GM23338 (cell line): ENCODE measurements around the gene POLR2F. TPM values are rescaled to one million over a fixed set of nuclear protein-coding genes. Genes with fewer than 3 reads are reported as not detected.
A peak's percentile ranks its signal among the peaks of the same experiment; 100 is the strongest.

Source experiments
- ATAC-seq: fragments of 200-7000 bp; cut with Tn5 transposase; 3 replicates; pipeline ENCODE4 v1.9.1; 2020
- DNase-seq: peaks from one replicate; pipeline ENCODE4 v3.0.0-alpha.2; 2015; ENCODE audit warnings: low spot score
- H2AFZ ChIP-seq: fragments of 200-600 bp; sonication (generic); 2 replicates; pipeline ENCODE4 v1.8.0; 2016; ENCODE audit warnings: antibody characterized with exemption, mild to moderate bottlenecking, moderate library complexity
- H3F3A ChIP-seq: fragments of 200-600 bp; sonication (generic); replicated peaks from 2 replicates; pipeline ENCODE4 v1.8.0; 2017; ENCODE audit warnings: antibody characterized with exemption, mixed run types, low read depth
- H3K27ac ChIP-seq: fragments of 200-600 bp; sonication (generic); 2 replicates; pipeline ENCODE4 v1.6.1; 2016; ENCODE audit warnings: low read depth
- H3K27me3 ChIP-seq: fragments of 200-600 bp; sonication (generic); 2 replicates; pipeline ENCODE4 v1.8.0; 2016; ENCODE audit warnings: mild to moderate bottlenecking, mixed run types, moderate library complexity; ENCODE audit not compliant: insufficient read depth
- H3K36me3 ChIP-seq: fragments of 200-600 bp; sonication (generic); 2 replicates; pipeline ENCODE4 v1.8.0; 2016; ENCODE audit warnings: mild to moderate bottlenecking; ENCODE audit not compliant: insufficient read depth
- H3K4me1 ChIP-seq: fragments of 200-600 bp; sonication (generic); 2 replicates; pipeline ENCODE4 v1.8.0; 2016; ENCODE audit warnings: mild to moderate bottlenecking, moderate library complexity; ENCODE audit not compliant: insufficient read depth
- H3K4me2 ChIP-seq: fragments of 200-600 bp; sonication (generic); 2 replicates; pipeline ENCODE4 v1.7.1; 2017; ENCODE audit warnings: mixed run types
- H3K4me3 ChIP-seq: fragments of 200-600 bp; sonication (generic); 2 replicates; pipeline ENCODE4 v1.6.1; 2016; ENCODE audit warnings: mixed run types
- H3K79me2 ChIP-seq: fragments of 200-600 bp; sonication (generic); replicated peaks from 2 replicates; pipeline ENCODE4 v1.8.0; 2017; ENCODE audit warnings: mild to moderate bottlenecking; ENCODE audit not compliant: insufficient read depth
- H3K9me2 ChIP-seq: fragments of 200-600 bp; sonication (generic); 2 replicates; pipeline ENCODE4 v1.8.0; 2017; ENCODE audit not compliant: insufficient read depth
- H4K20me1 ChIP-seq: fragments of 200-600 bp; sonication (generic); replicated peaks from 2 replicates; pipeline ENCODE4 v1.8.0; 2017; ENCODE audit warnings: mild to moderate bottlenecking; ENCODE audit not compliant: insufficient read depth
- H3K27ac Mint-ChIP-seq: 2 replicates; pipeline ENCODE4 v1.8.0; 2020; ENCODE audit warnings: inconsistent platforms, mild to moderate bottlenecking, moderate library complexity, mixed read lengths
- H3K27me3 Mint-ChIP-seq: 3 replicates; pipeline ENCODE4 v1.8.0; 2022; ENCODE audit warnings: low read depth, mild to moderate bottlenecking, moderate library complexity, mixed read lengths, inconsistent platforms; ENCODE audit not compliant: insufficient read depth, poor library complexity
- H3K36me3 Mint-ChIP-seq: 3 replicates; pipeline ENCODE4 v1.8.0; 2021; ENCODE audit warnings: low read depth, mild to moderate bottlenecking, inconsistent platforms, moderate library complexity, mixed read lengths
- H3K4me1 Mint-ChIP-seq: 3 replicates; pipeline ENCODE4 v1.8.0; 2020; ENCODE audit warnings: mild to moderate bottlenecking, inconsistent platforms, mixed read lengths
- H3K4me3 Mint-ChIP-seq: 3 replicates; pipeline ENCODE4 v1.8.0; 2021; ENCODE audit warnings: moderate library complexity, mild to moderate bottlenecking, inconsistent platforms, mixed read lengths
- H3K9me3 Mint-ChIP-seq: 3 replicates; pipeline ENCODE4 v1.8.0; 2020; ENCODE audit warnings: moderate library complexity, mild to moderate bottlenecking, inconsistent platforms, mixed read lengths
- CREB1 ChIP-seq: fragments of 250-450 bp; sonication (Bioruptor Pico); IDR thresholded peaks from 2 replicates; pipeline ENCODE4 v1.5.0; 2020; ENCODE audit warnings: low read depth, mild to moderate bottlenecking, moderate library complexity
- EZH2 ChIP-seq: fragments of 200-600 bp; sonication (generic); IDR thresholded peaks from one replicate; pipeline ENCODE4 v1.8.0; 2017; ENCODE audit warnings: antibody characterized with exemption, mild to moderate bottlenecking, low read depth; ENCODE audit not compliant: unreplicated experiment
- POLR2AphosphoS5 ChIP-seq: IDR thresholded peaks from 2 replicates; pipeline ENCODE4 v1.6.1; 2016; ENCODE audit warnings: antibody characterized with exemption, low read depth
- ZNF114 ChIP-seq: fragments of 250-450 bp; sonication (Bioruptor Pico); IDR thresholded peaks from 2 replicates; pipeline ENCODE4 v1.5.0; 2020; ENCODE audit warnings: mild to moderate bottlenecking, moderate library complexity
- polyA plus RNA-seq: library from polyadenylated mRNA; unstranded; fragments of >200 nt; fragmentation: Nextera tagmentation; extraction: Ambion mirVana; gene quantifications from 2 replicates; pipeline ENCODE4 v1.2.1, GENCODE V29; 2016
- total RNA-seq: library from RNA; depleted of rRNA; stranded (reverse); fragments of >200 nt; shearing (Covaris generic); gene quantifications from 2 replicates; pipeline ENCODE4 v1.2.3, GENCODE V29; 2014
- TF ChIP-seq, protein P1 (sequence below), 2 experiments: fragments of 200-600 bp in 1 of 2; sonication (generic) in 1 of 2; conservative IDR thresholded peaks; 2 replicates each; pipeline versions ENCODE4 v1.5.1 to v1.6.1; 2016 to 2017; ENCODE audit warnings: antibody characterized with exemption in 2 of 2, low read depth in 2 of 2, mild to moderate bottlenecking in 2 of 2, moderate library complexity in 1 of 2
- TF ChIP-seq, protein P2 (sequence below): IDR thresholded peaks from one replicate; pipeline ENCODE4 v1.6.1; 2018; ENCODE audit warnings: antibody characterized with exemption; ENCODE audit not compliant: unreplicated experiment
- TF ChIP-seq, protein P3 (sequence below): fragments of 250-450 bp; sonication (Bioruptor Pico); IDR thresholded peaks from 2 replicates; pipeline ENCODE4 v1.5.0; 2020; ENCODE audit warnings: mild to moderate bottlenecking, moderate library complexity

Gene POLR2F
- total and polyA plus RNA-seq, 2 experiments from 2014 or later: 144 to 429 TPM

DNA sequence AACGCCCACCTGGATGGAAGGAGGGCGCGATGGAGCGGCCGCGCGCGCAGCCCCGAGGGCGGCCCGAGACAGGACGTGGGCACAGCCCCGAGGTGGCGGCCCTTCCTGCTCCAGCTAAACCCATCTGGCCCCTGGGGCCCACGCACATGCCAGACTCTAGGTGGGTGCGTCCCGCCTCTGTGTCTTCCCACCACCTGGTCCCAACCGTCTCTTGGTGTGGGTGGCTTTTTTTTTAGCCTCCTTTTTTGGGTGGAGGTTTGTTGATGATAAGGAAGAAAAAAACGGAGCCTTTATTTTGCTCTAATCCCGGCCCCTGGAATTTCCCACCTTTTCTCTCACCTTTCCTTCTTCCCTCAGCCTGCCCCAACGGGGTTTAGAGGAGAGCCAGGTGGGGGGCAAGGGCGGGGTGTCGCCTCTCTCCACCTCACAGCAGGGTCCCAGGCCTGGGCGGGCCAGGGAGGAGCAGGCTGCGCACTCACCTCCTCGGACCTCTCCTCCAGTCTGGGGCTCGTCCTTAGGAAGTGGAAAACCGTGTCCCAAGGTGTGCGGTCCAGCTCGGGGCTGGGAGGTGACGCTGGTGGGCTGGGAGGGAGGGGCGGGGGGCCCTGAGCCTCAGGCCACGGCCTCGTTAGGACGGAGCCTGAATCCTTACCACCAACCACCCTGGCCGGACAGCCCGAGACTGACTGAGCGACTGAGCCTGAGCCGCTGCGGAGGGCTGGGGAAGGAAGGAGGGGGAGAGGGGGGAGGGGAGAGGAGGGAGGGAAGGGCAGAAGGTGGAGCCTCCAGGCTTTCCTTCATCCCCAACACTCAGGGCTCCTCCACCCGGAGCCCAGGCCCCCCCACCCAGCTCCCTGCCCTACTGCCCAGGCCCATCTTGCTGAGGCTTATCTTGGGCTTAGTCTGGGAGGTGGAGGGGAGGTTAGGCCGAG, 30.6 kb downstream of the POLR2F start, which contains the start of gene SOX10:
Gene SOX10, minus strand, starts transcription at position 696 of the 932 bp plus-strand sequence. CDS start 771 bp downstream, outside the sequence.
- peak within 1 kb of the TSS; percentile 91 for H3K4me2 ChIP-seq
- DNase-seq (peak; percentile 67), ATAC-seq (peak; percentile 46)
- no peaks in the 10 kb centered on the region for H3K9me2 ChIP-seq
- peak within 1 kb of the TSS; percentile 67 for H3K4me3 ChIP-seq
- TF ChIP-seq ZNF114 (CRISPR knock-in tag) (no peak), CREB1 (CRISPR knock-in tag) (no peak), POLR2AphosphoS5 (peak; percentile 73)
- Mint-ChIP-seq H3K4me3 (peak within 1 kb of the TSS; percentile 76), H3K9me3 (no peaks in the 10 kb centered on the region), H3K27me3 (peaks cover 30% of the 10 kb centered on the region), H3K36me3 (no peaks in the 10 kb centered on the region), H3K4me1 (peaks cover 28% of the 10 kb centered on the region), H3K27ac (no peak within 1 kb of the TSS)
- no peaks in the 10 kb centered on the region for H3K36me3 ChIP-seq
- no peaks in the 10 kb centered on the region for H3K79me2 ChIP-seq
- no peaks in the 10 kb centered on the region; the same call in 1 of the 2 replicates for H4K20me1 ChIP-seq
- peaks cover 25% of the 10 kb centered on the region for H3K27me3 ChIP-seq
- no peak within 1 kb of the TSS for H3K27ac ChIP-seq
- H3F3A ChIP-seq: no peaks in the 10 kb centered on the region
- H3K4me1 ChIP-seq: peaks cover 10% of the 10 kb centered on the region
- H2AFZ ChIP-seq: peak within 1 kb of the TSS; percentile 84

DNA sequence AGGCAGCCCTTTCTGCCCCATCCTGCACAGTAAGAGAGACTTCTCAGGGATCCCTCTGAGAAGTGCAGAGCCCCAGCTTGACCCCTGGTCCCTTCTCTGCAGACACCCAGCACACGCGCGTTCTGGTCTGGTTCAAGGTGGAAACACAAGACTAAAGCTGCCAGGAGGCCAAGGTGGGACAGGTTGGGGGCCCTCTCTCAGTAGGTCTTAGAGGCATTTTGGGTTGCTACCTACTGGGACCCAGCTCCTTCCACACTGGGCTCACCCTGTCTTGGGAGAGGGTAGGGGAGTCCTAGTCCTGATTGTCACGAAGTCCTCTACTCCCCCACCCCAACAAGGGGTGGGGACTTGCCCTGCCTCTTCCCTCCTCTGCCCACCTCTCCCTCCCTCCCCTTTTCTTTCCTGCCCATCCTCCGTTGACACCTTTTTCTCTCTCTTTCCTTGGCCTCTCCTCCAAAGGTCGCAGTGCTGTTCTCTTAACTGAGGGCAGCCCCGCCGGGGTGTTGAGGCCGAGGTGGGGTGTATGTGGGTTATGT, 31.6 kb downstream of the POLR2F start:
- peaks cover 26% of the 10 kb centered on the region for H3K4me1 Mint-ChIP-seq
- H3K27ac ChIP-seq: no peak overlapping the region
- peaks cover 10% of the 10 kb centered on the region for H3K4me1 ChIP-seq
- no peaks in the 10 kb centered on the region for H3K79me2 ChIP-seq
- no peaks in the 10 kb centered on the region; the same call in 1 of the 2 replicates for H4K20me1 ChIP-seq
- H3K36me3 Mint-ChIP-seq: no peaks in the 10 kb centered on the region
- H2AFZ ChIP-seq: no peak overlapping the region
- no peak overlapping the region for H3K4me2 ChIP-seq
- peaks cover 30% of the 10 kb centered on the region for H3K27me3 Mint-ChIP-seq
- H3K36me3 ChIP-seq: no peaks in the 10 kb centered on the region
- no peaks in the 10 kb centered on the region for H3F3A ChIP-seq
- DNase-seq: no peak
- no peak overlapping the region for H3K27ac Mint-ChIP-seq
- peak overlapping the region; percentile 29; the same call in 1 of the 3 replicates for H3K4me3 Mint-ChIP-seq
- ATAC-seq: no peak
- H3K27me3 ChIP-seq: peaks cover 25% of the 10 kb centered on the region
- H3K9me2 ChIP-seq: no peaks in the 10 kb centered on the region
- H3K9me3 Mint-ChIP-seq: no peaks in the 10 kb centered on the region
- H3K4me3 ChIP-seq: no peak overlapping the region
- TF ChIP-seq EZH2 (no peak), ZNF114 (CRISPR knock-in tag) (no peak)
- TF ChIP-seq, protein P1, sequence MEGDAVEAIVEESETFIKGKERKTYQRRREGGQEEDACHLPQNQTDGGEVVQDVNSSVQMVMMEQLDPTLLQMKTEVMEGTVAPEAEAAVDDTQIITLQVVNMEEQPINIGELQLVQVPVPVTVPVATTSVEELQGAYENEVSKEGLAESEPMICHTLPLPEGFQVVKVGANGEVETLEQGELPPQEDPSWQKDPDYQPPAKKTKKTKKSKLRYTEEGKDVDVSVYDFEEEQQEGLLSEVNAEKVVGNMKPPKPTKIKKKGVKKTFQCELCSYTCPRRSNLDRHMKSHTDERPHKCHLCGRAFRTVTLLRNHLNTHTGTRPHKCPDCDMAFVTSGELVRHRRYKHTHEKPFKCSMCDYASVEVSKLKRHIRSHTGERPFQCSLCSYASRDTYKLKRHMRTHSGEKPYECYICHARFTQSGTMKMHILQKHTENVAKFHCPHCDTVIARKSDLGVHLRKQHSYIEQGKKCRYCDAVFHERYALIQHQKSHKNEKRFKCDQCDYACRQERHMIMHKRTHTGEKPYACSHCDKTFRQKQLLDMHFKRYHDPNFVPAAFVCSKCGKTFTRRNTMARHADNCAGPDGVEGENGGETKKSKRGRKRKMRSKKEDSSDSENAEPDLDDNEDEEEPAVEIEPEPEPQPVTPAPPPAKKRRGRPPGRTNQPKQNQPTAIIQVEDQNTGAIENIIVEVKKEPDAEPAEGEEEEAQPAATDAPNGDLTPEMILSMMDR (conservative IDR thresholded peaks at IDR 0.05; ENCODE audit: low read depth in 2 of 2): no peak
- TF ChIP-seq, protein P2, sequence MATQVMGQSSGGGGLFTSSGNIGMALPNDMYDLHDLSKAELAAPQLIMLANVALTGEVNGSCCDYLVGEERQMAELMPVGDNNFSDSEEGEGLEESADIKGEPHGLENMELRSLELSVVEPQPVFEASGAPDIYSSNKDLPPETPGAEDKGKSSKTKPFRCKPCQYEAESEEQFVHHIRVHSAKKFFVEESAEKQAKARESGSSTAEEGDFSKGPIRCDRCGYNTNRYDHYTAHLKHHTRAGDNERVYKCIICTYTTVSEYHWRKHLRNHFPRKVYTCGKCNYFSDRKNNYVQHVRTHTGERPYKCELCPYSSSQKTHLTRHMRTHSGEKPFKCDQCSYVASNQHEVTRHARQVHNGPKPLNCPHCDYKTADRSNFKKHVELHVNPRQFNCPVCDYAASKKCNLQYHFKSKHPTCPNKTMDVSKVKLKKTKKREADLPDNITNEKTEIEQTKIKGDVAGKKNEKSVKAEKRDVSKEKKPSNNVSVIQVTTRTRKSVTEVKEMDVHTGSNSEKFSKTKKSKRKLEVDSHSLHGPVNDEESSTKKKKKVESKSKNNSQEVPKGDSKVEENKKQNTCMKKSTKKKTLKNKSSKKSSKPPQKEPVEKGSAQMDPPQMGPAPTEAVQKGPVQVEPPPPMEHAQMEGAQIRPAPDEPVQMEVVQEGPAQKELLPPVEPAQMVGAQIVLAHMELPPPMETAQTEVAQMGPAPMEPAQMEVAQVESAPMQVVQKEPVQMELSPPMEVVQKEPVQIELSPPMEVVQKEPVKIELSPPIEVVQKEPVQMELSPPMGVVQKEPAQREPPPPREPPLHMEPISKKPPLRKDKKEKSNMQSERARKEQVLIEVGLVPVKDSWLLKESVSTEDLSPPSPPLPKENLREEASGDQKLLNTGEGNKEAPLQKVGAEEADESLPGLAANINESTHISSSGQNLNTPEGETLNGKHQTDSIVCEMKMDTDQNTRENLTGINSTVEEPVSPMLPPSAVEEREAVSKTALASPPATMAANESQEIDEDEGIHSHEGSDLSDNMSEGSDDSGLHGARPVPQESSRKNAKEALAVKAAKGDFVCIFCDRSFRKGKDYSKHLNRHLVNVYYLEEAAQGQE: no peak
- TF ChIP-seq, protein P3, sequence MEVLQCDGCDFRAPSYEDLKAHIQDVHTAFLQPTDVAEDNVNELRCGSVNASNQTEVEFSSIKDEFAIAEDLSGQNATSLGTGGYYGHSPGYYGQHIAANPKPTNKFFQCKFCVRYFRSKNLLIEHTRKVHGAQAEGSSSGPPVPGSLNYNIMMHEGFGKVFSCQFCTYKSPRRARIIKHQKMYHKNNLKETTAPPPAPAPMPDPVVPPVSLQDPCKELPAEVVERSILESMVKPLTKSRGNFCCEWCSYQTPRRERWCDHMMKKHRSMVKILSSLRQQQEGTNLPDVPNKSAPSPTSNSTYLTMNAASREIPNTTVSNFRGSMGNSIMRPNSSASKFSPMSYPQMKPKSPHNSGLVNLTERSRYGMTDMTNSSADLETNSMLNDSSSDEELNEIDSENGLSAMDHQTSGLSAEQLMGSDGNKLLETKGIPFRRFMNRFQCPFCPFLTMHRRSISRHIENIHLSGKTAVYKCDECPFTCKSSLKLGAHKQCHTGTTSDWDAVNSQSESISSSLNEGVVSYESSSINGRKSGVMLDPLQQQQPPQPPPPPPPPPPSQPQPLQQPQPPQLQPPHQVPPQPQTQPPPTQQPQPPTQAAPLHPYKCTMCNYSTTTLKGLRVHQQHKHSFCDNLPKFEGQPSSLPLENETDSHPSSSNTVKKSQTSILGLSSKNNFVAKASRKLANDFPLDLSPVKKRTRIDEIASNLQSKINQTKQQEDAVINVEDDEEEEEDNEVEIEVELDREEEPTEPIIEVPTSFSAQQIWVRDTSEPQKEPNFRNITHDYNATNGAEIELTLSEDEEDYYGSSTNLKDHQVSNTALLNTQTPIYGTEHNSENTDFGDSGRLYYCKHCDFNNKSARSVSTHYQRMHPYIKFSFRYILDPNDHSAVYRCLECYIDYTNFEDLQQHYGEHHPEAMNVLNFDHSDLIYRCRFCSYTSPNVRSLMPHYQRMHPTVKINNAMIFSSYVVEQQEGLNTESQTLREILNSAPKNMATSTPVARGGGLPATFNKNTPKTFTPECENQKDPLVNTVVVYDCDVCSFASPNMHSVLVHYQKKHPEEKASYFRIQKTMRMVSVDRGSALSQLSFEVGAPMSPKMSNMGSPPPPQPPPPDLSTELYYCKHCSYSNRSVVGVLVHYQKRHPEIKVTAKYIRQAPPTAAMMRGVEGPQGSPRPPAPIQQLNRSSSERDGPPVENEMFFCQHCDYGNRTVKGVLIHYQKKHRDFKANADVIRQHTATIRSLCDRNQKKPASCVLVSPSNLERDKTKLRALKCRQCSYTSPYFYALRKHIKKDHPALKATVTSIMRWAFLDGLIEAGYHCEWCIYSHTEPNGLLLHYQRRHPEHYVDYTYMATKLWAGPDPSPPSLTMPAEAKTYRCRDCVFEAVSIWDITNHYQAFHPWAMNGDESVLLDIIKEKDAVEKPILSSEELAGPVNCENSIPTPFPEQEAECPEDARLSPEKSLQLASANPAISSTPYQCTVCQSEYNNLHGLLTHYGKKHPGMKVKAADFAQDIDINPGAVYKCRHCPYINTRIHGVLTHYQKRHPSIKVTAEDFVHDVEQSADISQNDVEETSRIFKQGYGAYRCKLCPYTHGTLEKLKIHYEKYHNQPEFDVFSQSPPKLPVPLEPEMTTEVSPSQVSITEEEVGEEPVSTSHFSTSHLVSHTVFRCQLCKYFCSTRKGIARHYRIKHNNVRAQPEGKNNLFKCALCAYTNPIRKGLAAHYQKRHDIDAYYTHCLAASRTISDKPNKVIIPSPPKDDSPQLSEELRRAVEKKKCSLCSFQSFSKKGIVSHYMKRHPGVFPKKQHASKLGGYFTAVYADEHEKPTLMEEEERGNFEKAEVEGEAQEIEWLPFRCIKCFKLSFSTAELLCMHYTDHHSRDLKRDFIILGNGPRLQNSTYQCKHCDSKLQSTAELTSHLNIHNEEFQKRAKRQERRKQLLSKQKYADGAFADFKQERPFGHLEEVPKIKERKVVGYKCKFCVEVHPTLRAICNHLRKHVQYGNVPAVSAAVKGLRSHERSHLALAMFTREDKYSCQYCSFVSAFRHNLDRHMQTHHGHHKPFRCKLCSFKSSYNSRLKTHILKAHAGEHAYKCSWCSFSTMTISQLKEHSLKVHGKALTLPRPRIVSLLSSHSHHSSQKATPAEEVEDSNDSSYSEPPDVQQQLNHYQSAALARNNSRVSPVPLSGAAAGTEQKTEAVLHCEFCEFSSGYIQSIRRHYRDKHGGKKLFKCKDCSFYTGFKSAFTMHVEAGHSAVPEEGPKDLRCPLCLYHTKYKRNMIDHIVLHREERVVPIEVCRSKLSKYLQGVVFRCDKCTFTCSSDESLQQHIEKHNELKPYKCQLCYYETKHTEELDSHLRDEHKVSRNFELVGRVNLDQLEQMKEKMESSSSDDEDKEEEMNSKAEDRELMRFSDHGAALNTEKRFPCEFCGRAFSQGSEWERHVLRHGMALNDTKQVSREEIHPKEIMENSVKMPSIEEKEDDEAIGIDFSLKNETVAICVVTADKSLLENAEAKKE (CRISPR knock-in tag): no peak
